Glomerular endothelial cell (primary cell): ENCODE results near the gene NEDD4L. TPM values are rescaled to one million over a fixed set of nuclear protein-coding genes. Genes with fewer than 3 reads are reported as not detected.

ENCODE experiments used
- DNase-seq: peaks from one replicate; pipeline ENCODE4 v3.0.0-alpha.2; 2011; ENCODE audit warnings: low read depth, low spot score; ENCODE audit errors: extremely low read depth
- total RNA-seq: library from RNA; depleted of rRNA; stranded (reverse); fragments of >200 nt; gene quantifications from 2 replicates; pipeline ENCODE4 v1.2.3, GENCODE V29; 2015

NEDD4L gene
- total RNA-seq, 1 donor from 2014 or later = 63.9 TPM

DNA sequence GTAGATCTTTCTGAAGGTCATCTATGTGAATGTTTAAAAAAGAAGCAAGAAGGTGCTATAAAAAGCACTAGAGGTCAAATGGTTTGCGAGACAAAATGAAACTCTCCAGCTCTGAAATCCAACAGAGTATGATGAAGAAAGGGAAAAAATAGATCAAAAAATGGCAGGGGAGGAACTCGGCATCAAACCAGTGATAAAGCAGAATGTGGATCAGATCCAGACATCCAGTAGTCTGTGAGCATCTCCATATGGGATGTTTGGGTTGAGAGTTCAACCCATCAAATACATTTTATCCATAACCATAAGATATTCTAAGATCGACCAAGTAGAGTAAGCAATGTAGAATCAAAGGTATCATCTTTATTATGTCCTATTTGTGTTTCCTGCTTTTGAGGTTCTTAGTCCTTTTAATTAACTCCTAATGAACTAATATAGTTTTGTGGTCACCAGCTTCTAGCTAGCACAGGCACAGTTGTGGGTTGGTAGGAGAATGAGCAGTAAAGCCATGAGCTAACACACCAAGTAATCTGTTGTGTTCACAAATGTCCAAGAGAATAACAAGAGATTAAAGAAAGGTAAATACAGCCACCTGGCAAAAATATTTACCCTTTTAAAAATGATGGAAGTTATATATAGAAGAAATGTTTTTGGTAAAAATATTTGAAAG lies 160.9 kb downstream of the NEDD4L start:
- no peak for DNase-seq

DNA sequence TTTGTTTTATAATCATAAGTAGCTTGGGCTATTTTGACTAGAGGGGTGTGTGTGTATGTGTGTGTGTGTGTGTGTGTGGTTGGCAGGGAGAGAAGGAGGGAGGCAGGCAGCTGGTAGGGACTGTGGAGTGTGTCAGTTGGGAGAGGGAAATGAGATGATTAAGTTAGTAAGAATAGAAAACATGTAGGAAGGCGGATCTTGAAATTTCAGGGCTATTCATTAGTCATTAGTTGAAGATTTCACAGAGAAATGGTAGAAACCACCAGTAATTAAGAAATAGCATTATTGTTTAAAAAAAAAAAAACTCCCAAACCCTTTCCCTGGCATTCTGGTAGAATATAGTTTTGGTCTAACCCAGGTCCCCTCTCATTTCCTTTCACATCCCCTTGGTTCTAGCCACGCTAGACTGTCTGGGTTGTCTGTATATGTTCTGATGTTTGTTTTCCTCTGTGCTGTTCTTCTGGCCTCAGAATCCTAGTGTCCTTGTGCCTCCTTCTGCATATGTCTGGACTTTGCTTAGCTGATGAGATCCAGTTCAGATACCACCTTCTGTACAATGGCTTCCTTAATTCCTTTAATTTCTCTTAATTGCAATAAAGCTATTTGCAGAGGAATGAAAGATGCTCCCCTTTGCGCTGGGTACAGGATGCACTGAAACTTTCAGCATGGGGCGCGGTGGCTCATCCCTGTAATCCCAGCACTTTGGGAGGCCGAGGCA lies 161.6 kb downstream of the NEDD4L start:
- no peak for DNase-seq

DNA sequence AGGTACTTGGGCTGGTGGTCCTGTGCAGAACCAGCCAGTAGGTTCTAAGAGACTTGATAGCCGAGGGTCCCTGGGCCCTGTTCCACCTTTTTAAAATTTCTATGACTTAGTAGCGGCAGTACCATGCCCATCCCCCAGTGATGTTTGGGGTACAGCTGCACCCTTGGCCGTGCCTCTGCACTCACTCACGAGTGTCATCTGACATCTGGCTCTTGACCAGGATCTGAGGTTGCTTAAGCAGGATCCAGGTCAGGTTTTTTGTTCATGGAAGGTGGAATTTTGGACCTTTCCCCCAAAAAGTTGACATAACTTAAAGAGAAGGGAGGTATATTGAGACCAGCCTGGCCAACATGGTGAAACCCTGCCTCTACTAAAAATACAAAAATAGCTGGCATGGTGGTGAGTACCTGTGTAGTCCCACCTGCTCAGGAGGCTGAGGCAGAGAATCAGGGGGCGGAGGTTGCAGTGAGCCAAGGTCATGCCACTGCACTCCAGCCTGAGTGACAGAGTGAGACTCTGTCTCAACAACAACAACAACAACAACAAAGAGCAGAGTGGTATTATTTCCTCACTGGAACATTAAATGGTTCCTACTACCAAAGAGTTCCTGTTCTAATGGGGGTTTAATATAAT lies 163.6 kb downstream of the NEDD4L start:
- no peak for DNase-seq

DNA sequence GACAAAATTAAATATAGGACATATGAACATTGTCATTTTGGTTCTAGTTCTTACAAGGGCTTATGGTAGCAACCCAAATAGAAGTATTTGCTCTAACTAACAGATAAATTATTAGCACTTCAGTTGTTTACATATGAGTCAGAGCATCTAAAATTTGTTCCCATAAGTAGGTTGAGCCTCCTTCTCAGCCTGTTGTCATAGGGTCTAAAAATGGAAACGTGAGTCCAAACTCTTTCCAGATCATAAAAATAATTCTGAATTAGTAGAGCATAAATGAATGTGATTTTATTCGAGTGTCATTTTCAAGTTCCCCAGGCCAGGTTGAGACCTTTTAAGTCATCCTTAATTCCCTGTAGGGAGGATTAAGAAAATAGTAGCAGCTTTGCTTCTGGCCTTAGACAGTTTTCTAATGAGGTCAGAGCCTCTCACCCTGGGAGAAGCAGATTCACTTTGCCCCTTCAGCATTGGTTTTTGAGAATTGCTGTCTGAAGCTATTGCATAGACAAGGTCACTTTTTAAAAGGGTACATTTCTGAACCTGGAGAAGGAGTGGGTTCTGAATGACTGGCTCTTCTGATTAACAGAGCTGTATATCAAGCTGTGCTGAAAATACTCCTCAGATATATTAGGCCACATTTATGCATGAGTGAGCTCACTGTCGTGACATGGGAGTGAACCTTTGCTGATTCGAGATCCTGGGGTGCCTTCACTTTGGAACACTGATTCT lies 164.3 kb downstream of the NEDD4L start:
- DNase-seq = no peak

DNA sequence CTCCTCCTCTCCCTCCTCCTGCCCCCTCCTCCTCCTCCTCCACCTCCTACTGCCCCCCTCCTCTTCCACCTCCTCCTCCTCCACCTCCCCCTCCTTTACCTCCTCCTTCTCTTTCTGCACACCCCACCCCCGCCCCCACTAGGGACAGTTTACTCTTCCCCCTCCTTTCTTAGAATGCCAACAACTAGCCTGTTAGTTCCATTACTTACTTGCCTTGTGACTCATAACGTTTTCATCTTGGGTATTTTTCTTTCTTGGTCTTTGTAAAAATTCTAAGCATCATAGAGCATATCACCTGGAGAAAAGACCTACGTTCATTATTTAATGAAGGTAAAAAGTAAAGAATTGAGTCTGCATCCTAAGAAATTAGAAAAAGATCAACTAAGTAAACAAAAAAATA lies 165.3 kb downstream of the NEDD4L start:
- DNase-seq = no peak

DNA sequence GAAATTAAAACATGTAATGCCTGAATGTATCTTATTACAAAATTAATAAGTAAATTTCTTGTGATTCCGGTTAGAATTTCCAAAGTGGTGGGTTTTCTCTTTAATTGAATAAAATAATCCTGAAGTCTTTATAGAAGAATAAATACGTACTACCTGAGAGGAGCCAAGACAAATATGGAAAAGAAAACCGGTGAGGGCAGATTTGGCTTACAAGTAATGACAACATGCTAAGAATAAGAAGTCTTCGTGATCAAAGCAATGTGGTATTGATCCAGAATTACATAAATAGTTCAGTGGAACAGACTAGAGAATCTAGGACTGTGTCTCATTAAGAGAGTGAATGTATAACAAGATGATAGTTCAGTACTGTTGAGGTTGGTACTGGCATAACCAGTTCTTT lies 167.5 kb downstream of the NEDD4L start:
- DNase-seq = no peak

DNA sequence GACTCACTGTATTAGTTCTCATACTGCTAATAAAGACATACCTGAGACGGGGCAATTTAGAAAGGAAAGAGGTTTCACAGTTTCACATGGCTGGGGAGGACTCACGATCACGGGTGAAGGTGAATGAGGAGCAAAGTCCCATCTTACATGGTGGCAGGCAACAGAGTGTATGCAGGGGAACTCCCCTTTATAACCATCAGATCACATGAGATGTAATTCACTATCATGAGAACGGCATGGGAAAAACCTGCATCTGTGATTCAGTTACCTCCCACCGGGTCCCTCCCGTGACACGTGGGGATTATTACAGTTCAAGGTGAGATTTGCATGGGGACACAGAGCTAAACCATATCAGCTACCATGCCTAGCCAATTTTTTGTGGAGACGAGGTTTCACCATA lies 168.2 kb downstream of the NEDD4L start:
- no peak for DNase-seq

DNA sequence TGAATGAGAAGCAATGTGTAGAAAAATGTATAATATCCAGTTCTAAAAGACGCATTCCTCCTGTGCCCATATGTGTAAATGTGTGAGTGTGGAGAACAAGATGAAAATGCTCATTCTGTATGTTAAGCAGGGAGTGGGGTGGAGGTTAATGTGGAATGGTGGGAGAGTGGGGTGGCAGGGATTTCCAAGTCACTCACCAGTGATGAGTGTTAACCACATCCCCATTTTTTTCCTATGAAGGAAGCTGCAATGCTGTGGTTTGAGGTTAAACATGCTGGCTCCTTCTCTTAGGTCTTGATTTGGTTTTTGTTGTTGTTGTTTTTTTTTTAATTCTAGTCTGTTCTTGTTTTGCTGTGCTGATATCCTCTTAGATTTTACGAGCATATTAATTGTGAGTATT lies 169.4 kb downstream of the NEDD4L start:
- DNase-seq = no peak

DNA sequence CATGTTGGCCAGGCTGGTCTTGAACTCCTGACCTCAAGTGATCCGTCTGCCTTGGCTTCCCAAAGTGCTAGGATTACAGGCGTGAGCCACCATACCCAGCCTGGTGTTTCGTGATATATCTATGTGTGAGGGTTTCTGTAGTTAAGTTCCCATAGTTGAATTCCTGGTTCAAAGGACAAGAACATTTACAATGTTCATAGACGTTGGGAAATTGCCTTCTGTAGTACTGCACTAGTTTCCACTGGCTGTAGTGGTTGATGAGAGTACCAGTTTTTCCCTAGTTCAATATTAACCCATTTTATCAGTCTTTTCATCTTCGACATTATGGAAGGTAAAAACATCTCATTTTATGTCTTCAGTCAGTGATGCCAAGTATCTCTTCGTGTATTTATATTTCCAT lies 171.0 kb downstream of the NEDD4L start:
- DNase-seq = no peak

DNA sequence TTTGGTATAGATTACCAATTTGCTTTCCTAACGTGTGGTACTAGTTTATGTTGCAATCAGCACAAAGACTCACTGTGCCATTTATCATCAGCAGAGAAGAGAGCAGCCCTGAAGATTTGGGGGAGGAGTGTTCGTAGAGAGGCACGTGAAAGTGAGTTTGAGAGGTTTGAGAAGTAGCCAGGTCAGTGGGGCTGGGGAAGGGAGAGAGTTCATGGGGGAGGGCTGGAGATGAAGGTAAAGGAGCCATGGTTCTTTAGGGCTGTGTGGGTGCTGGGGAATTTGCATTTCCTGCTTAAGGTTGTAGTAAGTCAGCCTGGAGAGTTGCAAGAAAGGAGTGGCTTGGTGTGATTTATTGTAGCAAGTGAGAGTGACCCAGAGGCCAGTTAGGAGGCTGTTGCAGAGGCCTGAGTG lies 172.1 kb downstream of the NEDD4L start:
- DNase-seq = no peak

DNA sequence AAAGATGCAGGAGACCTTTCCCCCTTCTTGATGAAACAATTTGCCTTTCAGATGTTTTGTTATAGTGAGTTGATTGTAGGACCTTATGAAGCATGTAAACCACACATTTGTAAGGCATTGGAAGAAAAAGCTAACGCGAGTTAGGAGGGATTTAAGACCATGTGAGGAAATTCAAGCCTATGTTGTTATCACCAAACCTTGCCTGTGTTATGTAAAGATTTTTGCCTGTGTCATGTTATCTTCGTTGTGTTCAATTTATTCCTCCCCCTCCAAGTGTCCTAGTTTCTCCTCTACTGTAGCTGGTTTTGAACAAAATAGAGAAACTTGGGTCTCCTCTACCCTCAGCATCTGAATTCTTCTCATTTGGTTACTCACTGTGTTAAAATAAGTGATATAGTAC lies 173.0 kb downstream of the NEDD4L start:
- DNase-seq = no peak

DNA sequence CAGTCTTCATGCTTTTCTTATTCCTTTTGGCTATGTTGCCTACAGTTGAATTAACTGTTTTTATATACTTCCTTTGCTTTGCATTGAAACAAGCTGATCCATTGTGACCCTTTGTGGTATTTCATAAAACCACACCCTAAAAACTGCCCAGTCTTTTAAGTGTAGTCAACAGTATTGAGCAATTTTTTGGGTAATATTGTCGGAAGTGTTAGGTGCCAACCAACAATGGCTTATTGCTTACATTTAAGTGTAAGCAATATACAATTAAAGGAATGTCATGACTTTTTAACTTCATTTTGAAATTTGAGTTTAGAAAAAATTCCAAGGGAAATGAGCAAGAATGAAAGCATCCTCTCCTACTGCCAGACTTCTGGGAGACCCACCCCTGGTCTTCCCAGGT lies 174.1 kb downstream of the NEDD4L start:
- no peak for DNase-seq

DNA sequence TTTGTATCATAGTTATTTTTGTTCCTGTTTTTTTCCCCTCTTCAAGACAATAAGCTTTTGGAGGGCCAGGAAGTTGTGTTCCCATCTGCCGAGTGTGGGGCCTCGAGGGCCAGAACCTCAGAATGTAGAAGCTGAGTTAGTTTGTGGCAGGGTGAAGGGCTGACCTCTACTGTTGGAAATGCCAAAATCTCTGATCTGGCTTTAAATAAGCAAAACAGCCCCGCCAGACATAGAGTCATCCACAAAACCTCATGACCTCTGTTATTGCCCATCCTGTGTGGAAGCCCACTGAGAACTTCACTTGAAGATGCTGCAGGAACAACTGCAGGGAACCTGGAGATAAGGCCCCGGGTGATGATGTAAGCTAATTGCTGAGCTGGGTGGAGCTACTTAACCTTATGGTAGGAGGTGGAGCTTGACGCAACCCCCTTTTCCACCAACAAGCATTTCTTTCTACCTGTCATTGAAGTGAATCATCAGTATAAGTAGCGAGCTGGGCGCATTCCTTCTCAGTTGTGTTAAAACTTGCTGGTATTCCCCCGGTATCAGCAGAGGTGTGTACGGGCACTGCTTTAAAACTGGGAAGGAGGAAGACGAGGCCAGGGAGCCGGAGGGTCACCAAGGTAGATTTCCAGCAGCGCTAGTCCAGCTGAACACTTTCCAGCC lies 177.2 kb downstream of the NEDD4L start:
- DNase-seq = peak; percentile 66

DNA sequence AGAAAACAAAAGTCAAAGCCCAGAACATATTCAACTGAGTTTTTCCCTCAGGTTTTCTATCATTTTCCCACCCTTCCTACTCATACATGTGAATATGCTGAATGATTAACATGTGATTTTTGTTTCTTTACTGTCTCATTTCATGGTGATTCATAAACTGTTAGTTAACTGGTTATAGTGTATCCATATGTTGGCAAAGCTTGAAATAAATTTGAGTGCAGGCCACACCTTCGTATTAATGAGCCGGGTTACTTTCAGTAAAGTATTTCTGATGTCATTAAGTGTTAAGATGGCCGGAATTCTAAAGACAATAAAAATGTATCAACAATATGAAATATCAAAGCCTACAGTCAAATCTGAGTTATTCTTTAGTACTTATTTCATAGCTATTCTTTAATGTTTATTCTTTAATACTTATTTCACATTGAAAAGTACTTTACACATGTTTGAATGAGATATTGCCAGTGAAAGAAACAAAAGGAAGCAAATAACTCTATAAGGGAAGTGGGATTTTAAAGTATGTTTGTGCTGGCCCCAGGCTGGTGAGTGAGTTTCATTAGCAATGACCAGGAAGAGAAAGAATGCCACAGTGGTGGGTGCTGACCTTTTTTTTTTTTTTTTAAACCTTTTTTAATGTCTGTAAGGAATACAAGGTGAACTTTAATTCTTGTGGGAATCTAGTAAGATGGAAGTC lies 178.6 kb downstream of the NEDD4L start:
- DNase-seq = no peak

DNA sequence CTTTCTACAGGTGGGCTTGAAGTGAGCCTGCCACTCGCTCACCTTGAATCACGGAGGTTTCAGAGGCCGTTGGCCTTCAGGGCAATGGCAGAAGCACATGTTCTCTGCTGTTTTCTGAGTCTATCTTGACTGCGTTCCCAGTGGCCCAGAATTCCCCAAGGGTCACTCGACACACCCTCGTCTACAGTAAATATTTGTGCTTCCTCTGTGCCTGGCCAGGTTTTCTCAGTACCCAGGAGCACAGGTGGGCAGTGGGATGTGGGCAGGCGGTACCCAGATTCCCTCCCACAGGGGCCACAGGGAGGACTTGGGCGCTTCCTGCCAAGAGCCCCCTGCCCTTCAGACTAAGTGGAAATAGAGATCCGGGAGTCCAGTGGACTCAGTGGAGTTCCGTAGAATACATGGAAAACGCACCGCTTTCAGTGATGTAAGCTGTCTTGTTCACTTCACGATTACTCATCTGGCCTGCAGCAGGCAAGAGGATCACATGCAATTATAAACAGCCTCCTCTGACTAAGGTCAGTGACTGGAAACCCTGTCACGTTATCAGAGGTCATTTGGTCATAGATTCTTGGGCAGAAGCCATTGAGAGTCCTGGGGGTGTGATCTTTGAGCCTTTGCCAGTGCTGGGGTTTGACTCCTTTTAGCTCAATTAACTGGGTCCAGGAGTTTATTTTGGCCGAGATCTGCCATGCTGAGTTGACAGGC lies 179.8 kb downstream of the NEDD4L start:
- peak; percentile 95 for DNase-seq

DNA sequence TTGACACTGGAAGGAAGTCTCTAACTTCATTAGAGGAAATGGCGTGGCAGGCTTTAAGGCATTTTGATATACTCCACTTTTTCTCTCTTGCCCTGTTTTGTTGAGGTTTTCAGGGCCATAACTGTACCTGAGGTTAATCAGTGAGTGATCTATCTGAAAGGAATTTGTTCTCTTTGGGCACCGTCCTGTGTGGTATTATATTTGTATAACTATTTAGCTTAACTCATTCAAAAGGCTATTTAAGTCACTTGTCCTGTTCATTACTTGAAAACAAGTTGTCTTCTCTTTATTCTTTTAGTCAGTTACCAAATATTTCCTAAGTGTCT lies 180.4 kb downstream of the NEDD4L start:
- no peak for DNase-seq

DNA sequence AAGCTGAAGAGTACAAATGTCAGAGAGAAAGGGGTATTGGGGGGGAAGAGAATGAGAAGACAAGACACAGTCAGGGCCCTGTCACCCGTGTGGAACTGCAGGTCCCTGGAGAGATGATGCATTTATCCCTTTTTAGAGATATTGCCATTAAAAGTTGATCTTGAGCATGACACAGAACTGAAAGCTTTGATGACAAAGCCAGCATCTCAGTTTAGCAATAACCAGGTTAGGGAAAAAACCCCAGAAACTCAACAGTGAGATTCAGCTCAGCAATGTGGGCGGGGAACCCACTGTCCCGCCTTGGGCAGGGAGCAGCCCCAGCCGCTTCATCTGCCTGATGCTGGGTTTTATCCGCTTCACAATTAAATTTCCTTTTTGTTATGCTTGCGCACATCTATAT lies 181.1 kb downstream of the NEDD4L start:
- DNase-seq = no peak

DNA sequence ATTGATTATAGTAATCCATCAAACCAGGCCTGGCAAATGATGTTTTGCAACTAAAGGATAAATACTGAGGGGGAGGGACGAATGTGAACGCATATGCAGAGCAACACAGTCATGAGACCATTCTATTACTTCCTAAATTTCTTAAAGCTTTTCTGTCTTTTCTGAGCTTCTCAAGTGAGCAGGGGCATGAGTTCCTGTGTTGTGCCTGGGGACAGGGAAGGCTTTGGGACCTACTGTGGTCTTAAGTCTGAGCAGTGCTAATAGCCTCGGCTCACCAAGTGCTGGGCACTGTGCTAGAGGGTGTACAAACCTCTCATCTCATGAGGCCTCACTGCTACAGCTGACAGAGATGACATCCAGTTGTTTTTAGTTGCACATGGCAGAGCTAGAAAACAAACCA lies 182.4 kb downstream of the NEDD4L start:
- DNase-seq = no peak

DNA sequence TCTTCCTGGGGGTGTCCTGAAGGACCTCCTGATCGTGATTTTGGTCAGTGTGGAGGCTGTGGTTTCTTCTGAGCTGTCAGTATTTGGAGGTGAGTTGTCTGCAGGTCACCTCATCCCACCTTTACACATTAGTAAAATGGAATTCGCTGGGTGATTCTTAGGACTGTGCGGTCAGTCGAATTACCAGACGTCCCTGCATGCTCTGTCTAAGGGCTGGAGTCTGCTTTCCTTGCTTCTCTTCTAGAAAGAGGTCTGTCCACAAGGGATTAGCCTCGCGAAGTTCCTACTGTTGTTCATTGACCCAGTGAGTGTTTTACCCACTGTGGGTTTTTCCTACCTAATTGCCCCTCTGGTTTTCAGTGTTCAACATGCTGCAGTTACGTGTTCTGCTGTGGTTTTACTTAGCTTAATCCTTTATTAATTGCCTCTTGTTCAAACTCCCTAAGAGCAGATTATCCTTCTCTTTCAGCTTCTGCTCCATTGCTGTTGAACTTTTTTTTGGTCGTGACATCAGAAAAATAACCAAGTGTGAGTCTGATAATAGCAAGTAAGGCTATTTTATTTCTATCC lies 183.4 kb downstream of the NEDD4L start:
- no peak for DNase-seq

DNA sequence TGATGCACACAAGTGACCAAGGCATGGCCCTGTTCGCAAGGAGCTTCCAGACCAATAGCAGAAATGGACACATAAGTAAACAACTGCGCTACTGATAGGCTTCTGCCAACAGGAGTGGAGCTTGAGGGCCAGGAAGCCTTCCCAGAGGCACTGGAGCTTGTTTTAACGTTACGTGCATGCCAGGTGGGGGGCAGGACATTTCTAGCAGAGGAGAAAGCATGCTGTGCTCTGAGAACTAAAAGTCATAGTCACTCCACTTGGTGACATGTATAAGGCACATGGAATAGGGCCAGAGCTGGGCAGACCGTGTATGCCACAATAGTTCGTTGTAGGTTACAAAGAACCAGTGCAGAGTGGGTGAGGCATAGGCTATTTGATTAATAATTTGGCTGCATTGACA lies 184.2 kb downstream of the NEDD4L start:
- DNase-seq = no peak
